NCI-H748 treated with DMSO at 0.1 percent for 48 hours (cell line): ENCODE measurements around the gene SERINC2.
"Not testable (repeated sequence)": the region's sequence is repeated elsewhere in the genome, so short reads cannot be mapped to it uniquely, and the experiment has no call there.

Experiments used
- DNase-seq: peaks from one replicate; lab custom pipeline; 2025; lab: John Stamatoyannopoulos, UW

SERINC2 gene

GRCh38 chr1:31471452-31472313 lies 58.7 kb downstream of the SERINC2 start:
- not testable (repeated sequence) for DNase-seq

GRCh38 chr1:31472314-31472651 lies 59.3 kb downstream of the SERINC2 start:
- DNase-seq, result not testable (repeated sequence)

- not testable (repeated sequence) for DNase-seq
These were observed 59.7 kb downstream of the SERINC2 start for GRCh38 chr1:31472673-31473072.

- DNase-seq, result not testable (repeated sequence)
These were observed 60.5 kb downstream of the SERINC2 start for GRCh38 chr1:31473508-31473907.

- DNase-seq, result not testable (repeated sequence)
These were observed 61.6 kb downstream of the SERINC2 start for GRCh38 chr1:31474567-31474966.

GRCh38 chr1:31476891-31477846 lies 64.2 kb downstream of the SERINC2 start:
- DNase-seq, result peak; percentile 78

GRCh38 chr1:31478167-31478566 lies 65.2 kb downstream of the SERINC2 start:
- DNase-seq, result no peak

GRCh38 chr1:31479811-31480210 lies 66.8 kb downstream of the SERINC2 start:
- no peak for DNase-seq

GRCh38 chr1:31480426-31480825 lies 67.4 kb downstream of the SERINC2 start:
- not testable (repeated sequence) for DNase-seq

GRCh38 chr1:31482482-31483011 lies 69.5 kb downstream of the SERINC2 start:
- DNase-seq, result no peak

- peak; percentile 69 for DNase-seq
These were observed 70.3 kb downstream of the SERINC2 start for GRCh38 chr1:31483012-31483946.
